ENCODE results near the gene AIP.
"Not testable (repeated sequence)": the region's sequence is repeated elsewhere in the genome, so short reads cannot be mapped to it uniquely, and the experiment has no call there.

The AIP gene

GRCh38 chr11:67468759-67469507 is 13.9 kb upstream of the AIP start, which contains the start of gene TMEM134:
Gene TMEM134 (minus strand): TSS chr11:67469251. CDS start chr11:67469192, 59 bp downstream.
- peak; percentile 90 to 92 for DNase-seq (ENCODE audit: low read depth in 2 of 2)

DNA sequence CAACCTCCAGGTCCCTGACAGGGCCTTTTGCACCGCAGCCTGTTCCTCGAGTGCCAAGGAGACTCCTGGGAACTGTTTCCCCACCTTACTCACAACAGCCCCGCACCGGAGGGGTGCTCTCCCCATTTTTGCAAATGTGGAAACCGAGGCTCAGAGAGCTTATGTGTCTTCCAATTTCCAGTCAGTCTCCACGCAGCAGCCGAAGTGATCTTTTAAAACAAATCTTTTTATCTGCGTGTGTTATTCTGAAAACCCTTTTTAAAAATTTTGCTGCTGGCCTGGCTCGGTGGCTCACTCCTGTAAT is 13.4 kb upstream of the AIP start:
- DNase-seq (ENCODE audit: low read depth in 2 of 2), result no peak

DNA sequence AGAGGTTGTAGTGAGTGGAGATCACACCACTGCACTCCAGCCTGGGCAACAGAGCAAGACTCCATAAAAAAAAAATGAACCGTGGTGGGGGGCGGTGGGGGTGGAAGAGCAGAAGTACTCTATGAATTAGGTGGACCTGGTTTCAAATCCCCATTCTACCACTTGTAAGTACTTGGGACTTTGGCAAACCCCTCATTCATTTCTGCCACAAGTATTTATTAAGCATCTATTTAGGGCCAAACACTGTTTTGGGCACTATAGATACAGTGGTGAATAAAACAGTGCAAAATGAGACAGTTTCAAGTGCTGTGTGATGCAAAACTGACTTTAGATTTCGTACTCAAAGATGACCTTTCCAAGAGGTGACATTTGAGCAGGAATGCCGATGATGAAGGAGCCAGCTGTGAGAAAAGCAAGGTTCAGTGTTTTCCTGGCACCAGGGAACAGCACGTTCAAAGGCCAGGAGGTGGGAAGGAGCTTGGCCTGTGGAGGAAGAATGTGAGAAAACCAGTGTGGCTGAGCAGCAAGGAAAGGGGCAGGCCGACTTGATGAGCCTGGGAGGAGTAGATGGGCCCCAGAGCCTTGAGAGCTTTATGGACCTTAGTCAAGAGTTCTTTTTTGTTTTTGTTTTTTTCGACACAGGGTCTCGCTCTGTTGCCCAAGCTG is 12.4 kb upstream of the AIP start:
- no peak for DNase-seq (ENCODE audit: low read depth in 2 of 2)

DNA sequence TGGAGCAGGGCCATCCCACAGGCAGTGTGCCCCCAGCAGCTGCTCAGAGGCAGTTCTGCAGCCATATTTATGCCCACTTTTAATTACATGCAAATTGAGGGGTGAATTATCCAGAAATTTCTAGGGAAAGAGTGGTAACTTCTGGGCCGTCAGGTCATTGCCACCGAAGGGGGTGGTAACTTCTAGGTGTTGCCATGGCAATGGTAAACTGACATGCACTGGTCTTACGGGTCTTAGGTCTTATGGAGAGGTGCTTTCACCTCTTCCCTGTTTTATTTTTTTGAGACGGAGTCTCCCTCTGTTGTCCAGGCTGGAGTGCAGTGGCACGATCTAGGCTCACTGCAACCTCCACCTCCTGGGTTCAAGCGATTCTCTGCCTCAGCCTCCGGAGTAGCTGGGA is 9.9 kb upstream of the AIP start:
- no peak for DNase-seq (ENCODE audit: low read depth in 2 of 2)

GRCh38 chr11:67476692-67477091 is 6.1 kb upstream of the AIP start:
- not testable (repeated sequence) for DNase-seq (ENCODE audit: low read depth in 2 of 2)

DNA sequence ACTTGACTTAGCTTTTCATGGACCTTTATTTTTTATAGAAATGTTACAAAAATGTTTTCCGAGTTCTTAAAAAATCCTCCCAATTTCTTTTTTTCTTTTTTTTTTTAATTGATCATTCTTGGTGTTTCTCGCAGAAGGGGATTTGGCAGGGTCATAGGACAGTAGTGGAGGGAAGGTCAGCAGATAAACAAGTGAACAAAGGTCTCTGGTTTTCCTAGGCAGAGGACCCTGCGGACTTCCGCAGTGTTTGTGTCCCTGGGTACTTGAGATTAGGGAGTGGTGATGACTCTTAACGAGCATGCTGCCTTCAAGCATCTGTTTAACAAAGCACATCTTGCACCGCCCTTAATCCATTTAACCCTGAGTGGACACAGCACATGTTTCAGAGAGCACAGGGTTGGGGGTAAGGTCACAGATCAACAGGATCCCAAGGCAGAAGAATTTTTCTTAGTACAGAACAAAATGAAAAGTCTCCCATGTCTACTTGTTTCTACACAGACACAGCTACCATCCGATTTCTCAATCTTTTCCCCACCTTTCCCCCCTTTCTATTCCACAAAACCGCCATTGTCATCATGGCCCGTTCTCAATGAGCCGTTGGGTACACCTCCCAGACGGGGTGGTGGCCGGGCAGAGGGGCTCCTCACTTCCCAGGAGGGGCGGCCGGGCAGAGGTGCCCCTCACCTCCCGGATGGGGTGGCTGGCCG is 5.3 kb upstream of the AIP start:
- DNase-seq (ENCODE audit: low read depth in 2 of 2), result not testable (repeated sequence)

DNA sequence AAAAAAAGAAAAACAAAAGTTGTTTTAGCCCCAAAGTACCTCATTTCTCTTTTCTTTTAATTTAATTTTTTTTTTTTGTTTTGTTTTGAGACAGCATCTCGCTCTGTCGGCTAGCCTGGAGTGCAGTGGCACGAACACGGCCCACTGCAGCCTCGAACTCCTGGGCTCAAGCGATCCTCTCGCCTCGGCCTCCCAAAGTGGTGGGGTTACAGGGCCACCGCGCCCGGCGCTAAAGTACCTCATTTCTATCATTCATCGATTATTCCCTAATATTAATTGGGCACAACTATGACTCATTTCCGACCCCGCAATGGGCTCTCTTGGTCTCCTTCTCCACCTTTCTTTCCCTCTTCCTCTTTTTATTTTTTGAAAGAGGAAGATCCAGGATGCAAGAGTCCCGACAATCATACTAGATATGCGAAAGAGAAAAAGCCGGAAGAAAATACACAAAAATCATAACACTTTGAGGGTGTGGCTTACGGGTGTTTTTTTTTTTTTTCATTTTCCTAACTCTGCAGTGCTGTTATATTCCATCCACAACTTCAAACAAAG is 475 bp upstream of the AIP start:
- no peak for DNase-seq (ENCODE audit: low read depth in 2 of 2)

- no peak for DNase-seq (ENCODE audit: low read depth in 2 of 2)
Measured at GRCh38 chr11:67483831-67484665, 1.2 kb downstream of the AIP start.

- no peak for DNase-seq (ENCODE audit: low read depth in 2 of 2)
Measured at GRCh38 chr11:67484847-67485311, 2.1 kb downstream of the AIP start.

GRCh38 chr11:67485873-67486361 is 3.1 kb downstream of the AIP start:
- not testable (repeated sequence) for DNase-seq (ENCODE audit: low read depth in 2 of 2)

- DNase-seq (ENCODE audit: low read depth in 2 of 2), result no peak
Measured at GRCh38 chr11:67486481-67487195, 3.8 kb downstream of the AIP start.

- DNase-seq (ENCODE audit: low read depth in 2 of 2), result no peak
Measured at GRCh38 chr11:67489203-67489884, 6.5 kb downstream of the AIP start.

GRCh38 chr11:67489885-67490726 is 7.3 kb downstream of the AIP start:
- no peak for DNase-seq (ENCODE audit: low read depth in 2 of 2)

- DNase-seq (ENCODE audit: low read depth in 2 of 2), result no peak
Measured at GRCh38 chr11:67490727-67491065, 7.9 kb downstream of the AIP start.

DNA sequence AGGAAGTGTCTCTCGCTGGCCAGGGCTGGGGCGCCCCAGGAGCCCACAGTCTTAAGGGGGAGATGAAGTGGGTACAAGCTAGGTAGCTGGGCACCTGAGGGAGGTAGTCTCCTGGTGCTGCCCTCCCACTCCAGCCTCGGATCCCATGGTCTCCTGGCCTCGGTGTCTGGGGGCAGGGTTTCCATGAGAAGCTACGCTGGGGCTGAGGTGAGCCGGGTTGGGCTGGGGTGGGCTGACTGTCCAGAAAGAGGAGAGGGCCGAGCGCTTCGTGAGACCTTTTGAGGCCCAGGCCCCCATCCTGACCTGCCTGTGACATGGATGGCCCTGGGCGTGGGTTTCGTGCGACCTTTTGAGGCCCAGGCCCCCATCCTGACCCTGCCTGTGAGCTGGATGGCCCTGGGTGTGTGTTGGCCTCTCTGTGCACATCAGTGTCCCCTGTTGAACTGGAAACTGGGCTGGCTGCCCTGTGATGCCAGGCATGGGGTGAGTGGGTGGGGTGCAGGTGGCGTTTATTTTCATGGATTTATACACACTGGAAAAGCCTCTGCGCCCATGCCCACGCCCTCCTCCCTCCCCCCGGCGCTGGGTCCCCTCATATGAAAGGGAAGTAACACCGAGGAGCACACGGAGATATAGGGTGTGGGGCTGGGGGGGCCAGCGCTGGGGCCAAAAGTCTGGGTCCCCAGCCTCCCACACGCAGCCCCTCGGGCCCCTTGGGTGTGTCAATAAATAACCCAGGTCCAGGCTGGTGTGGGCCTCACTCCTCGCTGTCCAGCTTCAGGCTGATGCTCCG is 8.6 kb downstream of the AIP start:
- DNase-seq (ENCODE audit: low read depth in 2 of 2), result no peak

GRCh38 chr11:67492069-67492727 is 9.4 kb downstream of the AIP start:
- no peak for DNase-seq (ENCODE audit: low read depth in 2 of 2)

- no peak for DNase-seq (ENCODE audit: low read depth in 2 of 2)
Measured at GRCh38 chr11:67492801-67493547, 10.1 kb downstream of the AIP start.

Measured in stimulated activated CD8-positive, alpha-beta memory T cell treated with anti-CD3 and anti-CD28 coated beads, Interleukin-2, amount 100 ng/mL, for 1 hour (primary cell).